HG03439 (cell line): ENCODE results near the gene LYPD1.

Experiments used
- ATAC-seq: cut with Tn5 transposase; IDR thresholded peaks from one replicate; pipeline ENCODE4 v1.9.1; 2021; ENCODE audit warnings: mild to moderate bottlenecking, moderate library complexity; ENCODE audit not compliant: unreplicated experiment

LYPD1 gene

GRCh38 chr2:132668987-132669907 lies 758 bp downstream of the LYPD1 start:
- no peak for ATAC-seq

DNA sequence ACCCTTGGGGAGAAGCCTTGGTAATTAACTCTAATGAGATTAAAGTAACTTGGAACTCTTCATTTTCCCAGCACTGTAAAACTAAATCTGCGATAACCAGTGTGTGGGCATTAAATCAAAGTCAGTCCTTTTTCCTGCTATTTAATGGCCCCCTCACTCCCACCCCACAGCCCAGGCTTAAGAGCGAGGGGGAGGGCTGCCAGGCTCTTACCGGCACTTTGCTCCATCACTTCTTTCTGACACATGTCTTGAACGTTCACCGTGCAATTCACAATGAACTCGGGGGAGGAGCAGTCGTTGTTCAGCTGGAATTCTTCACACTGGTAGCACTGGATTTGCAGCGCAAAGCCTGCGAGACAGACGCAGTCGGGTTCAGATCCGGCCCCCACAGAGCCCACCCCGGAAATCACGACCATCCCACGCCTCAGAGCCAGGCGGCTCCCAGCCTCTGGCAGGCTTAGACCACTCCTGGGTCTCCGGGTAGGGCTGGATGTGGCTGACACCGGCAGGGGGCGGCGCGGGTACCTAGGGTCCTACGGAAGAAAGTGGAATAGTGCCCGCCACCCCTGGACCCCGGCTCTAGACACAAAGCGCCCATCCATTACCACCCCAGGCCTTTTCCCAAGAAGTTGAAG lies 1.7 kb downstream of the LYPD1 start:
- no peak for ATAC-seq

GRCh38 chr2:132667706-132668105 lies 2.3 kb downstream of the LYPD1 start:
- no peak for ATAC-seq

DNA sequence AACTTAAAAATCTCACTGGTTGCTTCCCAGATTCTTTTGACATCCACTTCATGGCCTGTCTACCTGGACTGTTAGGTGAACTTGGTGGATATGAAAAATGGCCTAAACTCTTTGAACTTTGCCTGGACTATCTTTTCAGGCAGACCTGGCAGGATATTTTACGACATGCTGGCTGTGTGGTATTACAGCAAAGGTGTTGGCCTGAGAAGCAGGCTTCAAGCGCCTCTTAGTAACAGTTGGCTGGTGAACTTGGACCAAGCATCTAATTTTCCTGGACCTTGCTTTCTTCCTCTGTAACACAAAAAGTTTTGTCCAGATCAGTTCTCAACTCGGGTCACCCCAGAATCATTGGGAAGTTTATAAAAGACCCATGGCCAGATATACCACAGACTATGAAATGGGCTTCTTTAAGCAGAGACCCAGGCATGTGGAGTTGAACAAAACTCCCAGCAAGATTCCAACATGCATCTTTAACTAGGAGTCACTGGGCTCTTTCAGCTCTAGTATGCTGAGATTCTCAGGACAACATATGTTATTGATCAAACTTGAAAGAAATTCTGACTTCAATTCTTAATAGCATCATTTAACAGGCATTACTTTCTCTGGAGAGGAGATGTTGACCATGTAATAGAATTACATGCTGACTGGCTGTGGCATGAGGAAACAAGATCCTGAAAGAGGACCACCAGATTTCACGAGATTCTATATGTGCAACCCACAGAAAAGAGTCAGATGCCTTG lies 4.4 kb downstream of the LYPD1 start:
- ATAC-seq = no peak

DNA sequence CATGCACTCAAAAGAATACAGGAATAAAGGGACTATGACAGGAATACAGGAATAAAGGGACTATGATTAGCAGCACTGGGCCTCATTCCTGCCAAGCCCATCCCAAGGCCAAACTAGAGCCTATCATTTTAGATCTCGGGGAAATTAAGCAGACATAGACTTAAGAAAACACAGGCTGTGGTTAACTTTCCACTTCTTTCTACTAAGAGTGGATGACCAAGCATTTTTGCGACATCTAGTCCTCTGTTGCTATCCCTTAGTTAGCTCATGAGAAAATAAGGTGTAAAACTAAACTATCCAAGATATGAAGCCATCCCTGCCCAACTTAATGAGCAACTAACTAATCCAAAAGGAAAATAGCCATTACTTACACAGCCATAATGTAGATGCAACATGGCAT lies 5.9 kb downstream of the LYPD1 start:
- ATAC-seq = no peak

DNA sequence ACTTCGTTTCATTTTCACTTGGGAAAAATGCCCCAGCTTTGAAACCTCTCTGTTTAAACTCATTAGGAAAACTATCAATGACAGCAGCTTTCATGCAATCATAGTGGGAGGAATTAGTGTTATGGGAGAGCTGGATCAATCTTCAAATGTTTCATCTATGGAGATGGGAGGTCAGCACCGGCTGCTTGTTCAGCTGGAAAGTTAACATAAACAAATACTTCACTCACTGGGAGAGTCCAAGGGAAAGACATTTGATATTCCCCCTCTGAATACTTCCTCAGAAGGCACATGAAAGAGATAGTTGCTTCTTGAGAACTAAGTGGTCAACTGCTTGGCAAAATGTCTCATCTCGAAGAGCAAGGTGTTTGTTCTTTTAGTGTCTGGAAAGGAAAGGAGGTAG lies 7.3 kb downstream of the LYPD1 start:
- no peak for ATAC-seq

DNA sequence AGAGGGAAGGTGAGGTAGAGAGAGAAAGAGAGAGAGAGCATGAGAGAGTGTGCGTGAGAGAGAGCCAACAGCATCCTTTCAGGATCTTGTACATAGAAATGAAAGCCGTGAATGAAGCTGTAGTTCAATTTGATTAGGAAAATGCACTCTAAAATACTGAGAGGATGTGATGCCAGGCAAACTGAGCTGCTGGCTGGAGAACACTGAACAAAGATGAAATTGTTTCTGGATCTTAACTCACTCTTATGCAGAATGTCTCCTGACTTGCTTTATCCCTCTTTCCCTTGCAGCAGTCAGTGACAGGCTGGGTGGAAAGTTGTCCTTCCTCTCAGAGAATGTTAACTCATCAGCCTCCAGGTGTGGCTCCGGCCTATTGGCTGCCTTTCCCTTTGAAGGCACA lies 10.7 kb downstream of the LYPD1 start:
- ATAC-seq = no peak

DNA sequence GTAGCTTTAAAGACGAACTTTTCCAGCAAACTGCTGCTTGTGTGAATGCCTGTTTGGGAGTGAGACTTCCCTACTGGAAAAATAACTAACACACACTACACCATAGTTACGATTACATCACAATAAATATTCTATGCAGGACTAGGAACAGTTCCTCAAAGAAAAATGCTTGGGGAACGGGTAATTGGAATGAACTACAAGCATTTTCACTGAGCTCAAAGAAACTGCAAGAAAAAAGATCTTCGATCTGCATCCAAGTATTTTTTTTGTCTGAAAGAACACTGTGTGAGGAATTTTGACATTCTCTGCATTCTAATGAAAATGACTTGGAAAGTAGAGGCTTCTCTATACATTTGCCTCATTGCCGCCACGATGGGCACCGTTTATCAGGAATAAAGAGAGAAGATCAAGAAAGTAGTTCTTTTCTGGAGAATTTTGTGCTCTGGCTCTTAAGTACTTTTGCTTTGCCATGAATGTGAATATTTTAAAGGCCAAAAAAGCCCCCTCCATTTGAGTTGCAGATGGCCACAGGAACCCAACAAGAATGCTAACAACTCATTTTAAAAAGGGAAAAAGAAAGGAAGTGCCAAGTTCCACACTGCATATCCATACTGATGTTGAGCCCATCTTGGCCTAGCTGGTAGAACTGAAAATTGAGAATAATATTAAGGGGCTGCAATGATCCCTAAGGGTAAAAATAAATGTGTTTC lies 13.6 kb downstream of the LYPD1 start:
- no peak for ATAC-seq

- ATAC-seq = no peak
These were observed 15.0 kb downstream of the LYPD1 start for GRCh38 chr2:132654968-132655367.

DNA sequence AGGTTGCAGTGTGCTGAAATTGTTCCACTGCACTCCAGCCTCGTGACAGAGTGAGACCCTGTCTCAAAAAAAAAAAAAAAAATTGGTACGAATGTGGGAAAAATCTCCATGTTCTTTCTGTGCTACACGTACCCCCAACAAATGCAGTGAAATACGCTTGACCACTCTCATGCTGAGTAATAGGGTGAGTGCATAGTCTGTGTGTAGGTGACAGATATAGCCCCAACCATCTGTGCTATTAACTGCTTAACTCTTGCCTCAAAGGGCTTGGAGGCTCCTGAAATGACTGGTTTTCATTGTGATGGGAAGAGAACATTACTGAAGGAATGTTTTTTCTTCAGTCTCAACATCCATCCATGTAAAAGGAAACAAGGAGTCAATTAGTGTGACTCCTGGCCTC lies 15.7 kb downstream of the LYPD1 start:
- ATAC-seq = no peak

DNA sequence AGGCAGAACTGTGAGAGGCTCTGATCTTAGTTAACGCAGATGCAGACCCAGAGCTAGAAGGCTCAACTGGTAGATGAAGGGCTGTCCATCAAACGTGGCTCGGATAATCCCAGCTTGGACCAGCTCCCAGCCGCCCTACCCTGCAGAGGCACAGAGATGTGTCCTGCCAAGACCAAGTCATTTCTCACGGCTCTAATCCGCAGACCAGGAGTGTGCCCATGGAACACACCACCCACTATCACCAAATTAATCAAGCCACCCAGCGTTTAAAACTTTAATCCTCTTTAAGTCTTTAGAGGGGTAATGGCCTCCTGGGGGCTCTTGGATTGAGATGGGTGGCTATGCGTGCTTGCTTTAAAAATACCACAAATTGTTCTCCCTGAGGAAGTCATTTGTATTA lies 17.5 kb downstream of the LYPD1 start:
- ATAC-seq = no peak

- no peak for ATAC-seq
These were observed 18.6 kb downstream of the LYPD1 start for GRCh38 chr2:132651115-132652045.

DNA sequence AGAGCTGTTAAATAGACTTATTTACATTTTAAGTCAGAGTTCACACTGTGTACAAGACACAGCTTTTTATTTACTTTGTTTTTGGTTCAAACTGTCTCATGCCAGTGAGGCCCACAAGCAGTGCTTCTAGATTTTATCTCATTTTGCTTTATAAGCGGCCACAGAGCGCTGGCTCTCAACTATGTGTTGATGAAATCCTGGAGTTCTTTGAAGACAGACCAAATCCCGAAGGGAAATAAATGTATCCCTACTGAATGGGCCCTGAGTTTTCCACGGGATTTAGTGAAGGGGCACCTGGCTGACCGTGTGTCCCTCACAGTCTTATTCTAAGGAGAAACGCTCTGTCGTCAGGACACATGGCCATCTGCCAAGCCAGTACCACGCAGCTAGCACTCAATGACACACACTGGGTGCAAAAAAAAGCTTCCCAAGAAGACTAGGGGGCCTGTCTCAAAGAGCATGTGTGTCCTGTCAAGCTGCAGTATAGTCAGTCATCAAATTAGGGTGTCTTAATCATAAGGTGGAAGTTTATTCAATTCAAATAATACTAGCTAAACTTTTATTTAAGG lies 23.4 kb downstream of the LYPD1 start:
- ATAC-seq = no peak

- no peak for ATAC-seq
These were observed 24.1 kb downstream of the LYPD1 start for GRCh38 chr2:132645722-132646539.

- ATAC-seq = no peak
These were observed 24.8 kb downstream of the LYPD1 start for GRCh38 chr2:132645176-132645575.

DNA sequence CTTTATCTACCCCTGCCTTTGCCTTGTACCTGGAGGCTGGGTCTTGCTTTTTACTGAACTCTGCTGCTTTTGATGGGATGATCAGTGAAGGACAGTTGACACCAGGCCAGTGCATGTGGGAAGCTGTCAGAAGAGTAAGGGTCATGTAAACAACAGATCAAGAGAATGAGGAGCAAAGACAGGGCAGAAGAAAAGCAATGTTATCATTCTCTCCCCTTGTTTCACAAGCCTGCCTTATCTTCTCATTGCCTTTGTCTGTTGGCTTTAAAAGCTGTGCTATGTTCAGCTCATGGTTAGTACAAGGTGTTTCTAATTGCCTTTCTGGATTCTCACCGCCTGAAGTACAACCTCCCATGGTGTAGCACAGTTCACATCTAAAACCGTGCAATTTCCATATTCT lies 27.6 kb downstream of the LYPD1 start:
- ATAC-seq = no peak

GRCh38 chr2:132641819-132642218 lies 28.2 kb downstream of the LYPD1 start:
- no peak for ATAC-seq

GRCh38 chr2:132640116-132640515 lies 29.9 kb downstream of the LYPD1 start:
- no peak for ATAC-seq
